Erythroblast (primary cell): ENCODE measurements around the gene ST8SIA3.

Experiments
- GATA1 ChIP-seq: IDR thresholded peaks from 2 replicates; pipeline ENCODE4 v1.6.1; 2011; ENCODE audit warnings: low read depth, mild to moderate bottlenecking, control low read depth, low read length, moderate library complexity
- POLR2A ChIP-seq: IDR thresholded peaks from 2 replicates; pipeline ENCODE4 v1.6.1; 2011; ENCODE audit warnings: mild to moderate bottlenecking, low read length

GRCh38 chr18:57331718-57332117 is 20.6 kb upstream of the ST8SIA3 start:
- TF ChIP-seq POLR2A (no peak), GATA1 (no peak)
